HEK293 (cell line): ENCODE results near the gene TRNAU1AP.
A peak's percentile ranks its signal among the peaks of the same experiment; 100 is the strongest.

Experiments used
- CTCF ChIA-PET: fragments of 350-600 bp; formaldehyde crosslinking; extraction: SDS; loops from one replicate; lab custom pipeline; 2021; ENCODE audit warnings: antibody characterized with exemption; lab: Yijun Ruan, JAX
- POLR2A ChIA-PET: fragments of 300-600 bp; formaldehyde crosslinking; extraction: SDS; loops from one replicate; lab custom pipeline; 2020; ENCODE audit warnings: antibody characterized with exemption, inconsistent platforms; lab: Yijun Ruan, JAX
- H3K27ac ChIP-seq: fragments of 200-500 bp; sonication (Bioruptor generic); 2 replicates; pipeline ENCODE4 v1.5.1; 2014; ENCODE audit warnings: low read depth, low read length, control low read depth, inconsistent platforms; ENCODE audit errors: extremely low read depth
- H3K36me3 ChIP-seq, 2 experiments: fragments of 200-500 bp in 1 of 2; sonication (Bioruptor generic) in 1 of 2; 1 replicate in 1 of 2; 2 replicates in 1 of 2; pipeline ENCODE4 v1.5.1; 2014 to 2017; ENCODE audit warnings: inconsistent platforms in 2 of 2, low read length in 2 of 2; ENCODE audit not compliant: control insufficient read depth in 2 of 2, insufficient read depth in 1 of 2
- H3K4me1 ChIP-seq: fragments of 200-500 bp; sonication (Bioruptor generic); 2 replicates; pipeline ENCODE4 v1.5.1; 2014; ENCODE audit warnings: mild to moderate bottlenecking, low read length, inconsistent platforms; ENCODE audit not compliant: control insufficient read depth, insufficient read depth
- H3K4me3 ChIP-seq: 2 replicates; pipeline ENCODE4 v1.5.1; 2011; ENCODE audit warnings: low read depth, mild to moderate bottlenecking, control low read depth, low read length, moderate library complexity
- H3K9me3 ChIP-seq: fragments of 200-500 bp; sonication (Bioruptor generic); 2 replicates; pipeline ENCODE4 v1.5.1; 2014; ENCODE audit warnings: low read depth, low read length, inconsistent platforms; ENCODE audit not compliant: control insufficient read depth, insufficient read depth
- AEBP2 ChIP-seq: fragments of 450-650 bp; formaldehyde crosslinking; IDR thresholded peaks from 2 replicates; pipeline ENCODE4 v1.5.1; 2016; ENCODE audit warnings: missing biosample characterization, missing genetic modification characterization, borderline replicate concordance
- ELK4 ChIP-seq: IDR thresholded peaks from 2 replicates; pipeline ENCODE4 v1.6.1; 2011; ENCODE audit warnings: mild to moderate bottlenecking, low read depth, low read length, borderline replicate concordance
- GLIS1 ChIP-seq: fragments of 450-650 bp; formaldehyde crosslinking; IDR thresholded peaks from 2 replicates; pipeline ENCODE4 v1.5.1; 2016; ENCODE audit warnings: missing biosample characterization, missing genetic modification characterization
- SCRT1 ChIP-seq: fragments of 450-650 bp; formaldehyde crosslinking; IDR thresholded peaks from 2 replicates; pipeline ENCODE4 v1.5.1; 2016; ENCODE audit warnings: missing biosample characterization, missing genetic modification characterization, borderline replicate concordance
- SP3 ChIP-seq: fragments of 450-650 bp; formaldehyde crosslinking; IDR thresholded peaks from 2 replicates; pipeline ENCODE4 v1.5.1; 2016; ENCODE audit warnings: missing biosample characterization, missing genetic modification characterization
- ZBTB21 ChIP-seq: fragments of 450-650 bp; formaldehyde crosslinking; IDR thresholded peaks from 2 replicates; pipeline ENCODE4 v1.5.1; 2017; ENCODE audit warnings: missing biosample characterization, missing genetic modification characterization
- ZFP3 ChIP-seq: fragments of 450-650 bp; formaldehyde crosslinking; IDR thresholded peaks from 2 replicates; pipeline ENCODE4 v1.5.1; 2016; ENCODE audit warnings: low read depth, missing biosample characterization, missing genetic modification characterization
- ZNF148 ChIP-seq: fragments of 450-650 bp; formaldehyde crosslinking; IDR thresholded peaks from 2 replicates; pipeline ENCODE4 v1.5.0; 2017; ENCODE audit warnings: missing biosample characterization, missing genetic modification characterization, borderline replicate concordance
- ZNF211 ChIP-seq: fragments of 450-650 bp; formaldehyde crosslinking; IDR thresholded peaks from 2 replicates; pipeline ENCODE4 v1.5.1; 2016; ENCODE audit warnings: low read depth, missing biosample characterization, missing genetic modification characterization
- ZNF266 ChIP-seq: fragments of 450-650 bp; formaldehyde crosslinking; IDR thresholded peaks from 2 replicates; pipeline ENCODE4 v1.5.1; 2016; ENCODE audit warnings: missing biosample characterization, missing genetic modification characterization, low read depth
- ZNF280D ChIP-seq: fragments of 450-650 bp; formaldehyde crosslinking; IDR thresholded peaks from 2 replicates; pipeline ENCODE4 v1.5.1; 2016; ENCODE audit warnings: missing biosample characterization, missing genetic modification characterization
- ZNF335 ChIP-seq: fragments of 450-650 bp; formaldehyde crosslinking; conservative IDR thresholded peaks from 2 replicates; pipeline ENCODE4 v1.5.1; 2016; ENCODE audit warnings: missing biosample characterization, missing genetic modification characterization
- ZNF350 ChIP-seq: fragments of 450-650 bp; formaldehyde crosslinking; IDR thresholded peaks from 2 replicates; pipeline ENCODE4 v1.5.0; 2017; ENCODE audit warnings: missing biosample characterization, mild to moderate bottlenecking, missing genetic modification characterization
- ZNF426 ChIP-seq: fragments of 450-650 bp; formaldehyde crosslinking; IDR thresholded peaks from 2 replicates; pipeline ENCODE4 v1.5.1; 2017; ENCODE audit warnings: missing biosample characterization, missing genetic modification characterization, mild to moderate bottlenecking, inconsistent platforms, moderate library complexity
- ZNF513 ChIP-seq: fragments of 450-650 bp; IDR thresholded peaks from 2 replicates; pipeline ENCODE4 v1.5.1; 2018; ENCODE audit warnings: missing biosample characterization, missing genetic modification characterization
- ZNF530 ChIP-seq: fragments of 450-650 bp; formaldehyde crosslinking; IDR thresholded peaks from 2 replicates; pipeline ENCODE4 v1.5.1; 2016; ENCODE audit warnings: low read depth, missing biosample characterization, missing genetic modification characterization
- ZNF600 ChIP-seq: fragments of 450-650 bp; formaldehyde crosslinking; IDR thresholded peaks from 2 replicates; pipeline ENCODE4 v1.5.1; 2016; ENCODE audit warnings: missing biosample characterization, missing genetic modification characterization

Gene TRNAU1AP

GRCh38 chr1:28548318-28548717 lies 4.6 kb upstream of the TRNAU1AP start:
- Histone ChIP-seq H3K36me3 (no peaks in the 10 kb centered on the region), H3K27ac (no peak overlapping the region), H3K9me3 (no peaks in the 10 kb centered on the region), H3K4me3 (no peak overlapping the region), H3K4me1 (no peaks in the 10 kb centered on the region)
- TF ChIP-seq ZBTB21 (tag by site-specific recombination) (no peak), SP3 (tag by site-specific recombination) (no peak), ZNF335 (tag by site-specific recombination) (no peak), ZNF350 (tag by site-specific recombination) (no peak), ZNF266 (tag by site-specific recombination) (no peak), GLIS1 (peak; percentile 51)
- CTCF ChIA-PET: interaction anchor here (0.6 kb wide), 1 partner anchor 11 kb away, joined by 3 read pairs; no protein-coding TSS in a partner anchor
- POLR2A ChIA-PET: no interaction called here

- no peak overlapping the region for H3K27ac ChIP-seq
- H3K4me3 ChIP-seq: no peak overlapping the region
- ChIA-PET POLR2A (interaction anchor here (0.5 to 4.2 kb wide), 6 partner anchors 10 to 97 kb away, joined by 3 to 49 read pairs (median 4); partner anchors contain the start of gene RNU11), CTCF (interaction anchor here (0.6 to 0.7 kb wide), 2 partner anchors 29 to 330 kb away, joined by 3 to 5 read pairs; no protein-coding TSS in a partner anchor)
- no peaks in the 10 kb centered on the region for H3K4me1 ChIP-seq
- H3K9me3 ChIP-seq: no peaks in the 10 kb centered on the region
- H3K36me3 ChIP-seq: peaks cover 15 to 18% of the 10 kb centered on the region in 2 experiments
- TF ChIP-seq ZNF530 (no peak), ZNF600 (tag by site-specific recombination) (peak; percentile 68)
These were observed 1.5 kb upstream of the TRNAU1AP start for GRCh38 chr1:28551381-28551780.

GRCh38 chr1:28560886-28561285 lies 8.0 kb downstream of the TRNAU1AP start:
- Histone ChIP-seq H3K27ac (no peak overlapping the region), H3K36me3 (peaks cover 45 to 89% of the 10 kb centered on the region in 2 experiments), H3K4me3 (no peak overlapping the region), H3K9me3 (no peaks in the 10 kb centered on the region), H3K4me1 (no peaks in the 10 kb centered on the region)
- no peak for TF ChIP-seq ZFP3
- TF ChIP-seq, all 188 proteins: peak for 0
- ChIA-PET POLR2A (interaction anchor here (5.5 kb wide), 1 partner anchor 20 kb away, joined by 30 read pairs; no protein-coding TSS in a partner anchor), CTCF (interaction anchor here (0.6 kb wide), 1 partner anchor 150 kb away, joined by 4 read pairs; no protein-coding TSS in a partner anchor)

GRCh38 chr1:28564310-28564709 lies 11.4 kb downstream of the TRNAU1AP start:
- CTCF ChIA-PET: interaction anchor here (0.6 kb wide), 2 partner anchors 20 to 152 kb away, joined by 3 to 6 read pairs; no protein-coding TSS in a partner anchor
- POLR2A ChIA-PET: interaction anchor here (1.0 to 1.7 kb wide), 2 partner anchors 13 to 18 kb away, joined by 3 to 6 read pairs; no protein-coding TSS in a partner anchor
- peaks cover 39 to 93% of the 10 kb centered on the region in 2 experiments for H3K36me3 ChIP-seq
- no peaks in the 10 kb centered on the region for H3K4me1 ChIP-seq
- H3K27ac ChIP-seq: no peak overlapping the region
- no peak overlapping the region for H3K4me3 ChIP-seq
- H3K9me3 ChIP-seq: no peaks in the 10 kb centered on the region
- TF ChIP-seq AEBP2 (tag by site-specific recombination) (no peak), ZNF148 (no peak), ELK4 (no peak), ZNF280D (no peak), ZNF513 (tag by site-specific recombination) (no peak), ZNF211 (no peak), ZNF426 (tag by site-specific recombination) (no peak), SCRT1 (no peak)
